GM19455 (cell line): ENCODE results near the gene RASSF8.

Experiments used
- ATAC-seq: cut with Tn5 transposase; IDR thresholded peaks from one replicate; pipeline ENCODE4 v1.9.1; 2021; ENCODE audit not compliant: unreplicated experiment

Gene RASSF8

DNA sequence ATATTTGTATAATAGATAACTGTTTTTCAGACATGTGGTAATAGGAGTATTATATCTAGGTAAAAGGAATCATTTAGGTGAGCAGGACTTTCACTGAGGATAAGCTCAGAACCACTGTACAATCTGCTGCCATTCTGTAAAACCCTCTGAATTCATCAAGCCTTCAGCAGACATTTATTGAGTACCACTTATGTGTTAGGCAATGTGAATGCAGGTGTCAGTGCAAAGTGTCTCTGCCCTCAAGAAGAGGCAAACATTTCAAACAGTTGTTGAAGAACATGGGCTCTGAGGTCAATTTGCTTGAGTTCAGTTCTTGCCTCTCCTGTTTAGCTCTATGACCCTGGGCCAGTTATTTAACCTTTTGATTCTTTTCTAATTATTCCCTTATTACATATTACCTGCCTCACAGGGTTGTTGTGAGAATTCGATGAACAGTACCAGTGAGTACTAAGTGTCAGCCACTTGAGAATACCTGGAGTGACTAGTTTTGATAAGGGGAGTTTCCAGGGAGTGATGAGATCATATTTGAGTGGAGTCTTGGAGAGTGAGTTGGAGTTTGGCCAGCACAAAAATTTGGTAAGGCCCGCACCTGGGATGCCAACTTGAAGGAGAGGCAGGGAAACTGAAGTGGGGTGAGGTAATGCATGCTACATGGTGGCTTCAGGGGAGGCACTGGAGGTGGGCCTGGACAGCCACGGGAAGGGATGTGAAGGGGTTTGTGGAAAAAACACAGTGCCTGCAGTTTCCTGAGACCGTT lies 33.7 kb downstream of the RASSF8 start:
- ATAC-seq = no peak

DNA sequence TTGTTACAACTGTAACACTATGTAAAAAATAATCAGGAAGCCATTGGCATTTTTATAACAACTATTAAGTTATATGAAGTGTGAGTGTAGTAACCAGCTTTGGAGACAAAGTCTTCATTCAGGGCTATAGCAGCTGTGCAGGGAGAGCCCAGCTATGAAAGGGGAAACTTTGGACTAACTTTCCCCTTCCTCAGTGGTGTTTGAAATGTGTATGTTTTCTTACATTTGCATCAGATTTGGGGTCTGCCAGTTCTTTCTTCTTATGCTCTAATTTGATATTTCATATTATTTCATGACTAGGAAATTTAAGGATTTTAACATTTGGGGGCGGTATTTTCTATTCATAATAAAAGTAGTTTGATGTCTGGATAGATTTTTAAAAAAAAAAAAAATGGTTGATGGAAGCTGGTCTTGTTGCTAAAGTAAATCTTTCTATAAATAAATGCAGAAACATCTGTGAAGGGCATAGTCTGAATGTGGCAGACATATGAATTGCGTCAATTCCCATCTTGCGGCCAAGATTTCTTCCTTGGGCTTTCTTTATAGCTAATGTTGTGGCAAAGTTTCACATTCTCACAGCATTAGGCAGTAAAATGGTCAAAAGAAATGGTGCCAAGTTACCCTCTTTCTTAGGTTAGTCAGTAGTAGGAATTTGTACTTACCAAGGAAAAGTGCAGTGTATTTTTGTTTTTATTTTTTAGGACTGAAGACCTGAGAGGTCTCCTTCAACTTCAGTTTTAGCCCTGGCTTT lies 35.6 kb downstream of the RASSF8 start:
- ATAC-seq = no peak

DNA sequence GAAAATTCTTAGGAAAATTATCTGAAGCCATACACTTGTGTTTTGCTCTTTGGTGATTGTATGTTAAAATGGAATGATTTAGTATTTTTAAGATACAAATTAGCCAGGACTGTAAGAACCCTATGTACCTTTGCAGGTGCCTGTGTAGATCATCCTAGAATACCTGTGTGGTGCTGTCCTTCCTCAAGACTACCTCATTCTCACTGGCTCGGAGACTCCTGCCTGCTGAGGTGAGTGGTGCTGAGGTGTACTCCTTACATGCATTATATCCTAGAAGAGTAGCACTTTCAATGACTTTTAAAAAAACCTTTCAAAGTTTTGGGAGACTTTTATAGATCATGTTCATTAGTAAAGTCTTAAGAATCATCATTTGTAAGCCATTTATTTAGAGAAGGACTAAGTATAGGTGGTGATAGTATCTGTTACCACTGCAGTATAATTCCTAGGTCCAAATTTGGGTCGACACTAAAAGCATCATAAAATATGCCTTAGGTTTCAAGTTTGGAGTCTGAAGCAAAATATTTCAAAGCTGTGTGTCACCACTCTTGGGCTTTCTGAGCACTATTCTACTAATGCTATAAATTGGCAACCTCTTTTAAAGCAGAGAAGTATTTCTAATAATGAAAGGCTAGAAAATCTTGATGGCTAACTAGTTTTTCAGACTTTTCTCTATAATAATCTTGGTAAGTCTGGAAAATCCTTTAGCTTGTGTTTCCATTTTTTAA lies 36.6 kb downstream of the RASSF8 start:
- no peak for ATAC-seq

DNA sequence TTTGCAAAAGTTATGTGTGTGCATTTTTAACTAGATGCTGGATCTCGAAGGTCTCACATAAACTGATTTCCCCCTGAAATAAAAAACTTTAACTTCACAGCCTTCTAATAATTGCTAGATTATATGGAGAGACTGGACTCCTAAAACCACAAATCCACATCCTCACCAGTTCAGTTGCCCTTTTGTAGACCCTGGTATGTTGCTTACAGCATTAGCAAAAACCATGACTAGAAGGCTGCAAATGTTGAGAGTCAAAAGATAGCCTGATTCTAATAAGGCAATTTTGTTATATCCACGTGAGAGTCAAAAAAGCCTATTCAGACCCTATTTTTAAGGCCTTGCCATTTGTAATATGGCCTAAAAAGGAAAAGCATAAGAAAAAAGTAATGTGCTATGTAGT lies 37.4 kb downstream of the RASSF8 start:
- no peak for ATAC-seq

DNA sequence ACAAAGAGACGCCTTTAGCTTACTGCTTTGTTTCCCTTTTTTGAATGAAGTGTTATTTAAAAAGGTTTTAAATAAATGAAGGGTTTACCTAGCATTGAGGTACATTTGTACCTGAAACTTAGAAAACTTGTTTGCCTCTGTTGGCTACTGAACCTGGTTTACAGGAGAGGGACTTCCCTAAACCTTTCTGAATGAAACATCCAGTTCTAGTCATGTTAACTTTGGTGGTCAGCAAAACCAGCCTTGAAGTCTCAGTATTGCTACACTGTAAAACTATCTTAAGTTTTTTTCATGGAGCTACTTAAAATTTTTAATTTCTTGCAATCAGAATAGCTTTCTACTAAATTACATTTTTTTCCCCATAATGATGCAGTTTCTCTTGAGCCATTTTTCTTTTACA lies 38.2 kb downstream of the RASSF8 start:
- no peak for ATAC-seq

DNA sequence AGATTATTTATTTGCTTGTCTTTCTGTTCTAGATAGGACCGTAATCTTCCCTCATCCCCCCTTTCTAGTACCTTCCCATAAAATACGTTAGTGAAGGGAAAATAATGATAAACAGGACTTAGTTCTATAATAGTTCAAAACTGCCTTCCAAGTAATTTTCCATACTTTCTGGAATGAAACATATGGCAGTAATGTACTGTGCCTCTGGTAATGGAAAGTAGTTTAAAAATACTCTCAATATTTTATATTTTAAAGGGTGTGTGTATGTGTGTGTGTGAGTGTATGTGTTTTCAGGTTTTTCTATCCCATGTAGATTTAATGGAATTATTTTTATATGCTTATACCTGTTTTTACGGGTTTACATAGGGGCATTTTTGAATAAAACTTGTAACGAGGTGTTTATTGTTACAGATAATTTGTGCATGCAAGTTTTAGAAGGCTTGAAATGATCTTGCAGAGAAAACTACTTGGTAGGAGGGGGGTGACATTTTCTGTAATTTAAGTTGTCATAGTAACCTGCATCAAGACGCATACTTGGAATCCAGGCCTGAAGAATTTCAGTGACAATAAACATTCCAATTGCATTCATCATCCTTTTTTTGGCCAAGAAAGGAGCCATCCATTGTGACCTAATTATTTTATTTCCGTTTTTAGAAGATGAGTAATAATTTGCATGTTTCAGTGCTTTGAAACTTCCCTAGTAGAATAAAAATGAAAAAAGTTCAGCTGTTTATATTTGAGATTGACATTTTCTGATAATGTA lies 38.9 kb downstream of the RASSF8 start:
- no peak for ATAC-seq

DNA sequence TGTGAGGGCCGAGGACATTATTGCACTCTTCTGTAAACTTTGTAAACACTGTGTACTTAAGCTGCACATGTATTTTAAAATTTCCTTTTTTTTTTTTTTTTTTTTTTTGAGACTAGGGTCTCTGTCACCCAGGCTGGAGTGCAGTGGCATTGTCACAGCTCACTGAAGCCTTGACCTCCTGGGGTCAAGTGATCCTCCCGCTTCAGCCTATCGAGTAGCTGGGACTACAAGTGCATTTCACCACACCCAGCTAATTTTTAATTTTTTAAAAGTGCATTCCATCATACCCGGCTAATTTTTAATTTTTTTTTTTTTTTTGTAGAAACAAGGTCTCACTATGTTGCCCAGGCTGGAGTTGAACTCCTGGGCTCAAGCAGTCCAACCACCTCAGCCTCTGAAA lies 42.4 kb downstream of the RASSF8 start:
- no peak for ATAC-seq

DNA sequence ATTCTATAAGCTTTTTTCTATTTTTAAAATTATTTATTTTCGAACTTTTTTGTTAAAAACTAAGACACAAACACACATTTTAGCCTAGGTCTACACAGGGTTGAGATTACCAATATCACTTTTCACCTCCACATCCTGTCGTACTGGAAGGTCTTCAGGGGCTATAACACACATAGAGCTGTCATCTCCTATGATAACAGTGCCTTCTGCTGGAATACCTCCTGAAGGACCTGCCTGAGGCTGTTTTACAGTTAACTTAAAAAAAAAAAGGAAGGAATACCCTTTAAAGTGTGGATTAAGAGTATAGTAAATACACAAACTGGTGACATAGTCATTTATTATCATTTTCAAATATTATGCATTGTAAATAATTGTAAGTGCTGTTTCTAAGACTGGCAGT lies 43.0 kb downstream of the RASSF8 start:
- ATAC-seq = no peak

DNA sequence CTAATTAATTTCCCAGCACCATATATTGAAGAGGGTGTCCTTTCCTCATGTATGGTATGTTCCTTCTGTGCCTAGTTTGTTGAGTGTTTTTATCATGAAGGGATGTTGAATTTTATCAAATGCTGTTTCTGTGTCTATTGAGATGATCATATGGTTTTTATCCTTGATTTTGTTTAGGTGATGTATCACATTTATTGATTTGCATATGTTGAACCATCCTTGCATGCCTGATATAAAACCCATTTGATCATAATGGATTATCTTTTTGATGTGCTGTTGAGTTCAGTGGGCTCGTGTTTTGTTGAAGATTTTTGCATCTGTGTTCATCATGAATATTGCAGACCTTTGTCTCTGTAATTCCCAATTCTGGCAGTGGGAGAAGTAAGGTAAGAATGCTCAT lies 44.6 kb downstream of the RASSF8 start:
- ATAC-seq = no peak

DNA sequence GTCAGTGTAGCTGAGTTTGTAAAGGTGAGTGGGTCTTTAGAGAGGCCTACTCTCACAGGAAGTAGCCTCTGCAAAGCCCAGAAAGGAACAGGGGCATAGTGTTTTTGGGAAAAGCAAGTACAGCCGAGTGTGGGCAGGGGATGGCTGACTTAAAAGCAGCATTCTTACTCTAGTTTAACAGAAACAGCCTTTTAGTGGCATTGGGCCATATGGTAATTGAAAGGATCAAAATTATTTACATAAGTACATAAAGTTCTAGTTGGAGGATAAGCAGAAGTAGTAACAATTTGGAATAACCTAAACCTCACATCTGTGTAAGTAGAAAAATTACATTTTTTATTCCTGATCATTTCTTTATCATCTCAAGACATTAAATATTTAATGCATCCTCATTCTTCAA lies 49.1 kb downstream of the RASSF8 start:
- no peak for ATAC-seq

DNA sequence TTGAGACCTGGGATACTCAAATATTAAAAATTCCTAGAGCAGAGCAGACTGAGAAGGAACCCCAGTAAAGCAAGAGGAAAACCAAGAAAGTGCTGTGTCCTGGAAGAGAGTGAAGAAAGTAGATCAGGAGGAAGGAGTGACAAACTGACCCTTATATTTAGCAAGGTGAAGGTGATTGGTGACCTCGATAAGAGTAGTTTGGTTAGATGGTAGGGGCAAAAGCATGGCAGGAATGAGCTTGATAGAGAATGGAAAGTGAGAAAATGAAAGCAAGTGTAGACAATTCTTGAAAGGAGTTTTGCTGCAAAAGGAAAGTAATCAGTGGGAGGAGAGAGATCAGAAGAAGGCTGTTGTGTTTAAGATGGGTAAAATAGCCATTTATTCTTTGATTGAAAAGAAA lies 51.1 kb downstream of the RASSF8 start:
- no peak for ATAC-seq

DNA sequence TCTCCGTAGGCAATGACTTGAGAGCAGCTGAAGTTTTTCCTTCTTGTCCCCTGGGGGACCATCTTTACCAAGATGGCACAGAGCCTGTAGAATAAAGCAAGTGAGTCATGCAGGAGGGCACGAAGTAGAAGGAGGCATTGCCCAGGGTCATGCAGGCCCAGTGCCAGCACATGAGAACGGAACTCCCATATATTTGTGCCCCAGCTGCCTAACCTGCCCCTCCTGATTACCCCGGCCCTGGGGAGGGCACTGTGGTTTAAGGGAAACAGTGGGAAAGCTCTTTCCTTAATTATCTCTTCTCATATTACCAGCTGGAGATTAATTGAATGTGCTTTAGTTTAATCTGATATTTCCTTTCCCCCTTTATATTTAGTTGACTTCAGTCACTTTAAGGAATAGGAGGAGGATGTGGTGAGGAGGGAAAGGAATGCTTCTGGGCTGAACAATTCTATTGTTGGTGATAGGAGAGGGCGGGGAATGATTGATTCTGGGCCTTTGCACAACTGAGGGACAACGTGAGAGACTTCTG lies 51.9 kb downstream of the RASSF8 start:
- no peak for ATAC-seq

DNA sequence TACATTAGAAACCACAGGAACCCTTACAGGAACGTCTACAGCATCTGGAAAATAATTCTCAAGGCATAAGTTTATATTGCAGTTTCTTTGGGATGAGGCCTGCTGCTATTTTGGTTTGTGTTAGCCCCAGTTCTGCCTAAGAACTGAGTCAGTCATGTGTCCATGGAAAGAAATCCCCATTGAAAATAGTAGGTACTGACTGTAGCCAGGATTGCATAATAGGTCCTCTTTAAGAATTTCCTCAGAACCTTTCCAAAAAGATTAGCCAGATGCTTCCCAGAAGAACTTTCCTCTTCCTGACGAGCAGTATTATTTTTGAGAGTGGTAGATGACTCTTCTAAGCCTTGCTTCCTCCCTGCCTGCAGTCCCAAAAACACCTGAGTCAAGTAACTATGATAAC lies 52.6 kb downstream of the RASSF8 start:
- no peak for ATAC-seq

DNA sequence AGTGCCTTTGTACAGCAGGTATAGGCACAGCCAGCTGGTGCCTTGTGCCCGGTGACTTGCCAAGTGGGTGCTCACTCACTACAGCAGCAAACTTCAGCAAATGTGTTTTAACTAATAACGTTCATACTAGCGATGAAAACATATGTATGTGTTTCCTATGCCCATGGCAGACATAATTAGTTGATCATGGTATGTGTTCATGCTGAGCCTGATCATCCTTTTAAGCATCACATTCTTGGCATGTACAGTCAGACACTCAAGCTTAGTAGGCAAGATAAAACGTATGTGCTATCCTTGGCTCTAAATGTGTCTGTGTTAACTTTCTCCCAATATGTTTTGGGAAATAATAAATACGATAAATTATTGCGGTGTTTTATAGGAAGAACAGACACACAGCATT lies 55.6 kb downstream of the RASSF8 start:
- no peak for ATAC-seq

DNA sequence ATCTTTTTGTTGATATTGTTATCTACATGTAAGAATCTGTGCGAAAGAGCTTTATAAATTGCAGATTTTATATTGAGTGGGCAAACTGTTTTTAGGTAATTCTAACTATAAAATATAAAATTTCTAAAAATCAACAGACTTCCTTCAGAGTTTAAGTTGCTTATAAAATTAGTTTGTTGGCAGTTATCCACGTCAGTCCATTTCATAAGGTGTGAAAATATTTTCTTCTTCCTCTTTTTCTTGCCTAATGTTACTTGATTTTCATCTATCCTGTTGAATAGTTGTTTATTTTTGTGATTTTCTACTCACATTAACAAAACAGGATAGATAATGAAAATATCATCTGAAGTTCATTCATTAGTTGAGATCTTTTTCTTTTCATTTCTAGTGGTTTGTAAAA lies 58.0 kb downstream of the RASSF8 start:
- ATAC-seq = no peak

DNA sequence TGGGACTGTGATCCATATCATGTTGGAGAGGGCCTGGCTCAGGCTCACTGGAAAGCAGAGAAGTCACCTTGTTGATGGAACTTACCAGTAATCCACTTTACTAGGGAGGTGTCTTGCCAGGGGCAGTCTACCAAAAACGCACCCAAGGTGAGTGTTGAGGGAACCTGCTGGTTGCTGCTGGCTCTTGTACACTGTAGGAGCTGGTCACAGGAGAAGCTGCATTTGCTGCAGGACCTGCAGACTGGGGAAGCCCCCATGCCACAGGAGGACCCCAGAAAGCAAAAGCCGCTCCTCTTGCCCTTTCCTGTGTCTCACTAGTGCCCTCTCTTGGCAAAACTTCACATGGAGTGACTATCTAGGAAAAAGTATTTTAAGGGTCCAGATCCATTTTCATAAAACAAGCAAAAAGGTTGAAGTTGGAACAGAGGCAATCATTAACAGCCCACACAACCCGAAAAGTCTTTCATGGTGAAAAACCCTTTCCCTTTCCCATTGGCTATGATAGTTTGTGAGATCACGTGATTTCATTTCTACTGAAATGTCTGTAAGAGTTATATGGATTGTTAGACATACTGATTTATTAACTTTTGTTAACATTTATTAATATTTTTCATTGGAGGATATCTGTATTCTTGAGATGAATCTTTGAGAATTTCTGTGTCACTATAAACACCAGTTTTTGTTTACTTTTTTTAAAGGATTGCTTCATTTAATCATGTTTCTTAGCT lies 59.2 kb downstream of the RASSF8 start:
- no peak for ATAC-seq

DNA sequence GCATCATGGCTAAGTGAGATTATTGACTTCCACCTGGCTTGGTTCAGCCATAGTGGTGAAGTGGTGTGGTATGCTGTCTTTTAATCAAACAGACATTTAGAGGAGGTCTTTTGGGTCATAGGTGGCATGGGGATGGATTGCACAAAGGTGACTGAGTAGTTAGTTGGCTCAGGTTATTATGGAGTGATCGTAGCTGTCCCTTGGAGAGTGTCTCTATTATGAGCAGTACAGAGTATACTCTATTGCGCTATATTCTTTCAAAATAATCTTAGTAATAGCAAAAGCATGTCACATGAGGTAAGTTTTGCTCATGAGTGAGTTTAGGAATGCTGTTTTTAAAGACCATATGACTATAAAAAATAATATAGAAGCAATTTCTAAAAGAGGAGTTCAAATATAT lies 60.4 kb downstream of the RASSF8 start:
- ATAC-seq = no peak

DNA sequence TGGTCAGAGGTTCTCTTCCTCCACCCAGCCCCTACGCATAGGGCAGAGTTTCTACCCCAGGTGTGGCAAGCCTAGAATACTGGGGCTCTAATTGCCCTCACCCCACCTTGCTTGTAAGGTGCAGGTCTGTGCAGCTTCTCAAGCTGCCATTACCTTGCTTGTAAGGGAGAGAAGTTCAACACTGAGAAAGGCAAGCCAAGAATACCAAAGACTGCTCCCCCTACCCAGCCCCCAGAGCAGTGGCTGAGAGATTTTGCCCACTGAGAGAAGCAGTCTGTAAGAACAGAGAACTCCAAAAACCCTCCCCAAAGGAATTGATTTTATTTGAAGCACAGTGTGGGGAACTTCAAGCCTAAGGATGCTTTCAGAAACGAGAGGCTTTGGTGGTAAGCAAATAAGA lies 63.1 kb downstream of the RASSF8 start:
- no peak for ATAC-seq

DNA sequence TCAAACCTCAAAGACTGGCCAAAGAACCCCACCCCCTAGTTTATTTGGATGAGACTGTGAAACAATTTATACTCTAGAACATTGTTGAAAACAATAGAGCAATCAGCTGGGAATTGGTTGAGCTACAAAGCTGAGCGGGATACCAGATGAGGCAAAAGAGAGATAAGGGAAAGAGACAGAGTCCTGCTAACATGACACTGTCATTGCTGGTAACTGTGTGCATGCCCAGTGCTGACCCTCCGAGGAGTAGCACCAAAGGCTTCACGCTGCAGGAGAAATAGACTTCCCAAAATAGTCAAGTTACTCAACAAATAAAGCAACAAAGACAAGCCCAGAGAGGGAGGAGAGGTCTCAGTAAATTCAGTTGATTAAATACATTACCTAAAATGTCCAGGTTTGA lies 63.6 kb downstream of the RASSF8 start:
- ATAC-seq = no peak

DNA sequence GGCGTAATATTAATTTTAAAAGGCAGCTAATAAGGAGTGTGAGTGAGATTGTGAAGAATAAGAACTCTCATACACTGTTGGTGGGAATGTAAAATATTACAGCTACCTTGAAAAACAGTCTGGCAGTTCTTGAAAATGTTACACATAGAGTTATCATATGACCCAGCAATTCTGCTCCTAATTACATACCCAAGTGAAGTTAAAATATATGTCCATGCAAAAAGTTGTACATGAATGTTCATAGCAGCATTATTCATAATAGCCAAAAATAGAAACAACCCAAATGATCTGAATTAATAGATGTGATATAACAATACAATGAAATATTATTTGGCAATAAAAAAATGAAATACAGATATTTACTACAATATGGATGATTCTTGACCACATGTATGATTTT lies 68.2 kb downstream of the RASSF8 start:
- ATAC-seq = no peak
